ENCODE data around the gene STKLD1.
A peak's percentile ranks its signal among the peaks of the same experiment; 100 is the strongest.
"Not testable (repeated sequence)": the region's sequence is repeated elsewhere in the genome, so short reads cannot be mapped to it uniquely, and the experiment has no call there.

STKLD1 gene

DNA sequence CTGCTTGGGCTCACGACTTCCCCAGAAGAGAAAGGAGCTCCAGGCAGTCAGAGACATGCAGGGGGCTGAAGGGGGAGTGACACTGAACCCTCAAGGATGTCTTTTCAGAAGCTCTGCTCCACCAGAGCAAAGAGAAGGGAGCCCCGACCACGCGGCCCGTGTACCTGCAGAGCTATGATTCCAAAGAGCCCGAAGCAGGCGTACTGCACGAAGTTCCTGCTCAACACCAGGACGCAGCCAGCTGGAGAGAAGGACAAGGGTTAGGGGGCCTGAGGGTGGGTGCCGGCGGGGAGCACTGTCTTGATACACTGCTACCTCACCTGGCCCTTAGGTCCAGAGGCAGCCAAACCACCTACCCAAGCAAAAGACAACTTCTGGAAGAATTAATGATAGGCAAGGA is 9.7 kb upstream of the STKLD1 start:
- DNase-seq = no peak

DNA sequence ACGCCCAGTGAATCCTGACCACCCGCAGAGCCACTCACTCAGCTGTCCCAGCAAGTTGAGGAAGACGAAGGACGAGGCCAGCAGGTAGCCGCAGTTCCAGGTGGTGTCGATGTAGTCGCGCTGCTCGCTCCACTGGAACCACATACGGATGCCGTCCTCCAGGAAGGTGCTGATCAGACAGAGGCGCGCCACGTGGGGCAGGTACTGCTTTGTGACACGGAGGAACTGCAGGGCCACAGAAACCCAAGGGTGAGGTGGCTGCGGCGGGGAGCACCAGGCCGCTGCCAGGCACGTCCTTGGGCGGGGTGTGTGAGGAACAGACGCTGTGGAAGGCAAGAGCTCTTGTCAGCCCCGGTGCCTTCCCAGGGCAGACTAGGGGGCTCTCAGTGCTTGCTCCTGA is 8.9 kb upstream of the STKLD1 start:
- no peak for DNase-seq

DNA sequence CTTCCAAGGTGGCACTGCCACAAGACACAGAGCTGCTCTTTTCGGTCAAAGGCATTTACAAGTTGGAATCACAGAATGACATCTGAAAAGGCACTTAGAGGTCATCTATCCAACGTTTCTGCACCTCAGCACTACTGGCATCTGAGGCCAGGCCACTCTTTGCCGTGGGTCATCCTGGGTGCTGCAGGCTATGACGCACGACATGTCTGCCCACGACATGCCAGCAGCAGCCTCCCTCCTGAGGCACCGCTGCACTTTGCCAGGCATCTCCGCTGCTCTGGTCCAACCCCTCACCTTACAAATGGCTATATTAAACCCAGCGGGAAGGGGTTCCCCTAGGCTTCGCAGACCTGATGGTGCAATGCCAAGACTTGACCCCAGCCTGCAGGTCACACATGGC is 8.4 kb upstream of the STKLD1 start:
- DNase-seq = no peak

DNA sequence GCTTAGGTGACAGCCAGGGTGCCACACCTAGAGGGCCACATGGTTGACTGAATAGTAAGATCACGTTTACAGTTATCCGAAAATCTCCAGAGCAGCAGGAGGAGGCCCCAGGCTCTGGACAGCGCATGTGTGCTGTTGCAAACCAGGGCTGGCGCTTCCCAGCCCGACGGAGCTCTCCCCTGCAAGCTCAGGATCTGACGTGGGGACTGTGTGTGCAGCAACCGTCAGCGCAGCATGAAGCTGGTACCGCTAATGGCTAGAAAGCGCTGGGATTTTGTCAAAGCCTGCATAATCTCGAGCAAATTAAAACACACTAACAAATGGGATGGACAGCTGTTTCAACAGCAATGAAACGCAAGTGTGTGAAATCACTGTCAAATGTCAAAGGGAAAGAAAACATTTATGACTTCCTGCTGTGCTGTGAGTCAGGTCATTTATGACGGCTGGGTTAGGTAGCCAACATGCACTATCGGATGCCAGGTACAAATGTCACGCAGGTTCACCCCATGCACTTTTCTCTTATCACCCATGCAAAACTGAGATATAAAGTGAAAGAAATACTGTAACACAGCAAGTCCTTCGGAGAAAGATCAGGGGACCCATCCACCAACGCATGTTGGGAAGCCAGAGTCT is 7.8 kb upstream of the STKLD1 start:
- DNase-seq = peak in 1 of 3 donors; percentile 10

DNA sequence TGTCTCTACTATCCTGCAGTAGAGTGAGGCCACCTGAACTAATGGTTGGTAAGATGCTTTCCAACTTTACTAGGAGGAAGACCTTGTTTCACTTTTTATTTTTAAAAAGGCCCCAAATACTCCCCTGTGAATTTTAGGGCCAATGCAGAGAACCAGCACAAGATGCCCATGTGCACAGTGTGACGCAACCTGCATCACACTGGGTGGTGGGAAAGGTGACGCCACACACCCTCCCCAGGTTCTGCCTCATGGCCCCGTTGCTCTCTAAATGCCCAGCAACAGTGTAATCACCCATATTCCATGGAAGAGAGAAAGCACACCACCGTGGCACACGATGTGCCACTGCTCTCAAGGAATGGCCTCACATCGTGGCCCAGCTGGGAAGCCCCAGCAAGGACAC is 6.7 kb upstream of the STKLD1 start:
- peak in 1 of 3 donors; percentile 16 for DNase-seq

DNA sequence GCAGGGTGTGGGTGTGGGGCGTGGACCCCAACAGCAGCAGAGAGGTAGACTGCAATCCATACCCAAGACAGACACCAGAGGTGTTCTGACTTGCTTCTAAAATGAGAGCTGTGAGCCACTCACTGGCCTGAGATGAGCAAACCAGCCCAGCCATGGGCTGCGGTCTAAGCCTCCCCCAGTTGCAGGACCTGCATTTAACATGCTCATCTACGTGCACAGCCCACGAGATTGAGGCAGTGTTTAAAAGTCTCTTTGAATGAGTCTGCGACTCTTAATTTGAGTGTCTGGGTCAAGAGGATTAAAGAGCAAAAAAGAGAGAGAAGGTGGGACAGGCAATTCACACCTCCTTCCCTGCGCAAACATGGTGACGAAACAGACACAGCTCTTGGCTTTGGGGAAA is 6.2 kb upstream of the STKLD1 start:
- DNase-seq = no peak

DNA sequence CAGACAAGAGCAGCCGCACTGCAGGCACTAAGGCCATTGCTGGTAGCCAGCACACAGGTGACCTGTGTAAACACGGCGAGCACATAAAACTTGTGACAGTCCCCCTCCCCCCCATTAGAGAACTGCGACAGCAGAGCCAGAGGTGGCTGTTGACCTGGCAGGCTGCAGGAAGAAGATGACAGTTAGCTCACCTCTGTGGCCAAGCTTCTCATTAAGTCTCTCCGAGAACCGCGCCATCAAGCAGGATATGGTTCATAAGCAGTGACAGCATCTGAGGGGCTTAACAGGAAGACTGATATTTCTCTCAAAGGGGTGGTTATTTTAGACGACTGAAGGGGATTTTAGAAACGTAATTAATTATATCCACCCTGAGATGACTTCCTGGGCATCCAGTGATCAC is 5.5 kb upstream of the STKLD1 start:
- no peak for DNase-seq

DNA sequence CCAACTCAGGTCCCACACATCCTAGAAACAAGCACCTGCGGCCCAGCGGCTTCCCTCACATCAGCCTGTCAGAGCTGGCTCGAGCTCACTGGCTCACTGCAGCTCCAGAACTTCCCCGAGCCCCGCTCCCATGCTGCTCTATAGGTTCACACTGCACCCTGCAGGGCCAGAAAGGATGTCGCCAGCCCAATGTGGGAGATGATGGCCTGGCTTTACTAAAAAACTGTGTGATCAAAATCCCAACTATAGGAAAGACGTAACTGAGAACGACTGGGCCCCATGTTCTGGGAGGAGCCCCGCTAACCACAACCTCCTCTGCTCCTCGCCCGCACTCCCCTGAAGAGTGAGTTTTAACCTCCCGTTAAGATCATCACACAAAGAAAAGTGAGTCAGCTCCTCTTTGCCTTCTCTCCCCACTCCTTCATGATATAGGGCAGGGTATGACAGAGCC is 4.9 kb upstream of the STKLD1 start:
- DNase-seq = peak; percentile 18 to 45 (median 31)

DNA sequence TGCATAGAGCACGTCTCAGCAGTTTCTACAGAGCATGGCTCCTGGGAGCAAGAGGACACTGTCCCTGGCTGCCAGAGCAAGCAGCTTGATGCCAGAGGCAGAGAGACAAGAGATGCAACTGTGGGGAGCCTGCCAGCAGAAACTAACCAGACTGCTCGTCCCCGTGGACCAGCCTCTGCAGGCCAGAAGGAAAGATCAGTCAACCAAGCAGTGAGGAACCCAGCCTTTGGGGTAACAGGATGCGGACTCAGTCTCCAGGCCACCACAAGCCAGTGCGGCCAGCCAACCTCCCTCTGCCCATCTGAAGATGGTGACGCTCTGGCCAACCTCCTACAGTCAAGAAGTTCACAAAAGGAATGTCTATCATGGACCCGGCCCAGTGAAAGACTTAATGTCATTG is 4.0 kb upstream of the STKLD1 start:
- DNase-seq = peak in 1 of 3 donors; percentile 10

DNA sequence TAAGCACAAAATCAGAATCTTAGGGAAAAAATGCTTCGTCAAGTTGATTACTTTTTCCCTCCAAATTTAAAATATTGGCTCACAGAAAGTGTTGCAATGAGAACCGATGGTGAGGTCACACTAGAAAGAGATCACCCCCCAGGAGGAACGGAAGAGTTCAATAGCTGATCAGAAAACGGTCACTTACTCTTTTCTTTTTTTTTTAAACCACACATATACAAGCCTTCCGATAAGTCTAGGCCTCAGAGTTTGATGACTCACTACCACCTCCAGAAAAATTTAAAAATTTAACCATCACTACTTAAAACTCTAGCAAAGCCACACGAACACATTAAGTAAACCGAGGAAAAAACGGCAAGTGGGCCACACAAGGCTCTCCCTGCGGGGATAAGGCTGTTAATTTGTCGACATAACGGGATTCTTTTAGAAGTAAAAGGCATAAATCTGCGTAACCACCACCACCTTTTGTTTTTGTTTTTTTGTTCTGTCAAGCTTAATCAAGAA is 1.5 kb upstream of the STKLD1 start:
- DNase-seq = peak; percentile 41 to 76 (median 75)

DNA sequence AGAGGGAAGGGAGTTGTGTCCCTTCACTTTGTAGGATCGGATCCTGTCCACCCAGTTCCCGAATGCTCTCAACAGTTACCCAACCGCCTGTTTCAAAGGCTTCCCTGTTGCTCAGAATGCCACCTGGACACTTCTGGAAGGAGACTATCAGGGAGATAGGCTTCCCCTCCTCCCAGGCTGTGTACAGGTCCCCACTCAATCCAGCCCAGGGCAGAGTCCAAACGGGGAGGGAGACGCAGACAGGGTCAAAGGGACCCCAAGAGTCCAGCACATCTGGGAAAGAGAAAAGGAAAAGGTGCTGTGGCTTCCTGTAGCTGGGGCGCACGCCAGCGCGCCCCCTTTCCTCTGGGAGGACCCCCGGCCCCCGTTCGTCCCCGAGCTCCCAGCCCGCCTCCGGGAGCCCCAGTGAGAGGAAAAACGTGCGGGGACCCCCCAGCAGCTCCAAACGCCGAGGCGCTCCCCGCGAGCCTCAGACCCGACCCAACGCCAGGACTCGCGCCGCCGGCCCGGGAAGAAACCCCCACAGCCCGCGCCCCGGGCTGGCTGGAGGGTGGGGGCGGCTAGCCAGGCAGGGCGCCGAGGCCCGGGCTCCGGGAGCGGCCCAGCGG is 946 bp upstream of the STKLD1 start:
- DNase-seq = peak; percentile 38 to 58 (median 50)

DNA sequence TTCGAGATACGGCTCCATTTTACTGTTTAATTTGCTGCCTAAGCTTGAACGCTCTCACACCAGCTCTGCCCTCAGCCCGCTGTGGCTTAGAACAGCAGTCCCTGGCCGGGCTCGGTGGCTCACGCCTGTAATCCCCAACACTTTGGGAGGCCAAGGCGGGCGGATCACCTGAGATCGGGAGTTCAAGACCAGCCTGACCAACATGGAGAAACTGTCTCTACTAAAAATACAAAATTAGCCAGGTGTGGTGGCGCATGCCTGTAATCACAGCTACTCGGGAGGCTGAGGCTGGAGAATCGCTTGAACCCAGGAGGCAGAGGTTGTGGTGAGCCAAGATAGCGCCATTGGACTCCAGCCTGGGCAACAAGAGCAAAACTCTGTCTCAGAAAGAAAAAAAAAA is 1.1 kb downstream of the STKLD1 start:
- not testable (repeated sequence) for DNase-seq

DNA sequence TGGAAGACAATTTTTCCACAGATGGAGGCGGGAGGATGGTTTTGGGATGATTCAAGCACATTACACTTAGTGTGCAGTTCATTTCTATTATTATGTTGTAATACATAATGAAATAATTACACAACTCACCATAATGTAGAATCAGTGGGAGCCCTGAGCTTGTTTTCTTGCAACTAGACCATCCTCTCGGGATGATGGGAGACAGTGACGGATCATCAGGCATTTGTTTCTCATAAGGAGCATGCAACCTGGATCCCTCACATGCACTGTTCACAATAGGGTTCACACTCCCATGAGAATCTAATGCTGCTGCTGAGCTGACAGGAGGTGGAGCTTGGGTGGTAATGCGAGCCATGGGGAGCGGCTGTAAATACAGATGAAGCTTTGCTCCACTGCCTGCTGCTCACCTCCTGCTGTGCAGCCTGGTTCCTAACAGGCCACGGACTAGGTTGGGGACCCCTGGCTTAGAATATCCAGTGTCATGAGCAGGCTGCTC is 1.6 kb downstream of the STKLD1 start:
- no peak for DNase-seq

DNA sequence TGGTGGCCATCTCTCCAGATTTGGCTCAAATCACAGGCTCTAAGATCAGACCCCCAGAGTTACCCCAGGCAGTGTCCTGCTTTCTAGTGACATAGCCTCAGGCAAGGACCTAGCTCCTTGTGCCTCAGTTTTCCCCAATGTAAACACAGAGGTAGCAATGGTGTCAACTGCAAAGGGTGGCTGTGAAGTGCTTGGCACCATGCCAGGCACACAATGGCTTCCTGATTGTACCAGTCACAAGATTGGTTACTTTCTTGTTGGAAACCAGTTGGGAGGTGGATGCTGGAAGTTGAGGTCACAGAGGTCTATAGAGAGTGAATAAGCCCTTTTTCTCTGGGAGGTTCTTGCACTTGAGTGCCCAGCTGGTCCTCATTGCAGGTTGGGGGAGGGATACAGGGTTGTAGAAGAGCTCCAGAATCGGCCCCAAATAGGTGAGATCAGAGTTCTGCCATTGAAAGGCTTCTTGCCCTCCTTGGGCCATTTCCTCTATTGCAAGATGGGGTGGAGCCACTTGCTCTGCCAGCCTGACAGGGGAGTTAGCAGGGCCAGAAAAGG is 2.3 kb downstream of the STKLD1 start:
- DNase-seq = no peak

DNA sequence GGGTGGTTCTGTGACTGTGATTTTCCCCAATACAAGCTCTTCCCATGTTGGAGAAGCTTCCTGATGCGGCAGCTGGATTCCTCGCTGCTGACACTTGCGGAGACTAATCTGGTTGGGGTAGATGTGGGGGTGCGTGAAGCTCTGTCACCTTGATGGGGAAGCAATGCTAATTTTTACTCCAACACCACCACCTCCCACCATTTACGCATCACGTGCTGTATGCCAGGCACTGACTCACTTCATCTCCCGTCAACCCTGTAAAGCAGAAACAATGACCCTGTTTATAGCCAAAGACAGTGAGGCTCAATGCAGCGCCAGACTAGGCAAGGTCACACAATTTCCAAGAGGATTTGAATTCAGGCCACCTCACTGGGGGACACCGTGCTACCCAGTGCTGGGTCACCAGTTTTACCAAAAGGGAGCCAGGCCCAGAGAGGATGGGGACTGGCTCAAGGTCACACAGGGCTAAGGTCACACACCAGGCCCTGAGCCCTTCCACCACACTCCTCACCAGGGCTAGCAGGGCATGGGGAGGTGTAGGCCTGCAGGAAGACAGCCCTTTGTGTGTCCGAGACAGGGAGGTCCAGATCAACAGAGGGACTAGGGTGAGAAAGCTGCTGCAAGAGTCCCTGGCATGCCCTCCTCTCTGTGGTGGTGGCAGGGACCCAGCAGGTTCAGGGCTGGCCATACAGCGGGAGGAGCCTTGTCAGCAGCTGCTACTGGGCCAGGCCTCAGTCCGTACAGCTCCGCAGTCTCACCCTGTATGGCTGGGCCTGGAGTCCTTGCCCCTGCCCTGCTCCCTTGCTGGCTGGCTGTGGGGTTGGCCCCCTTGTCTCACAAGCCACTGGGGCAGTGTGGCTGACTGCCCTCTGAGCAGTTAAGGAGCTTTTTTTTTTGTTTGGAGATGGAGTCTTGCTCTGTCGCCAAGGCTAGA is 3.3 kb downstream of the STKLD1 start:
- no peak for DNase-seq

DNA sequence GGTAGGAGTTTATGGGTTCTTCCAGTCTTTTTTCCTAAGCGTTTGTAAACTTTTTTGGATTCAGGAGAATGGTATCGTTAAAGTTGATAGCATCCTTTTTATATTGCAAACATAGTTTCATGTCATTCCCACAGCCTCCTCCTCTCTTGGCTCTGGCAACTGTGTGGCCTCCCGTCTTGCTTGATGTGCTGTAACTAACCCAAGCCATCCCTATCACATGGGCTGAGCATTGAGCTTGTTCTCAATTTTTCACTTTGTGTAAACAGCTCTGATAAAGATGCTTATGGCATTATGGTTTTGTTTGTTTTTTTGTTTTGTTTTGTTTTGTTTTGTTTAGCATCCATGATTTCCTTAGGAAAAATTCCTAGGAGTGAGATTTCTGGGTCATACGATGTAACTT is 4.6 kb downstream of the STKLD1 start:
- DNase-seq = no peak

DNA sequence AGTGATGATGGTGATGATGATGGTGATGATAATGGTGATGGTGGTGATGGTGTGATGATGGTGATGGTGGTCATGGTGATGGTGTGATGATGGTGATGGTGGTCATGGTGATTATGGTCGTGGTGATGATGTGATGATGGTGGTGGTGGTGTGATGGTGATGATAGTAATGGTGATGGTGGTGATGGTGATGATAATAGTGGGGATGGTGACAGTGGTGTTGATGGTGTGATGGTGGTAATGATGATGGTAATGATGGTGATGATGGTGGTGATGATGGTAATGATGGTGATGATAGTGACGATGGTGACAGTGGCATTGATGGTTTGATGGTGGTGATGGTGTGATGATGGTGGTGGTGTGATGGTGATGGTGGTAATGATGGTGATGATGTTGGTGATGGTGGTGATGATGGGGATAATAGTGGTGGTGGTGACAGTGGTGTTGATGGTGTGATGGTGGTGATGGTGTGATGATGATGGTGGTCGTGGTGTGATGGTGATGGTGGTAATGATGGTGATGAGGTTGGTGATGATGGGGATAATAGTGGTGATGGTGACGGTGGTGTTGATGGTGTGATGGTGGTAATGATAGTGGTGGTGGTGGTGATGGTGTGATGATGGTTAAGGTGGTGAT is 6.5 kb downstream of the STKLD1 start:
- no peak for DNase-seq

DNA sequence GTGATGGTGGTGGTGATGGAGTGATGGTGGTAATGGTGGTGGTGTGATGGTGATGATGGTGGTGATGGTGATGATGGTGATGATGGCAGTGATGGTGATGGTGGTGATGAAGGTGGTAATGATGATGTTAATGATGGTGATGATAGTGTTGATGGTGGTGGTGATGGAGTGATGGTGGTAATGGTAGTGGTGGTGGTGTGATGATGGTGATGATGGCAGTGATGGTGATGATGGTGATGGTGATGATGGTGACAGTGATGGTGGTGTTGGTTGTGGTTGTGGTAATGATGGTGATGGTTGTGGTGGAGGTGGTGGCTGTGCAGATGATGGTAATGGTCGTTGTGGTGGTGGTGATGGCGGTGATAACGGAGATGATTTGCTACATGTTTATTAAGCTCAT is 7.3 kb downstream of the STKLD1 start:
- no peak for DNase-seq

DNA sequence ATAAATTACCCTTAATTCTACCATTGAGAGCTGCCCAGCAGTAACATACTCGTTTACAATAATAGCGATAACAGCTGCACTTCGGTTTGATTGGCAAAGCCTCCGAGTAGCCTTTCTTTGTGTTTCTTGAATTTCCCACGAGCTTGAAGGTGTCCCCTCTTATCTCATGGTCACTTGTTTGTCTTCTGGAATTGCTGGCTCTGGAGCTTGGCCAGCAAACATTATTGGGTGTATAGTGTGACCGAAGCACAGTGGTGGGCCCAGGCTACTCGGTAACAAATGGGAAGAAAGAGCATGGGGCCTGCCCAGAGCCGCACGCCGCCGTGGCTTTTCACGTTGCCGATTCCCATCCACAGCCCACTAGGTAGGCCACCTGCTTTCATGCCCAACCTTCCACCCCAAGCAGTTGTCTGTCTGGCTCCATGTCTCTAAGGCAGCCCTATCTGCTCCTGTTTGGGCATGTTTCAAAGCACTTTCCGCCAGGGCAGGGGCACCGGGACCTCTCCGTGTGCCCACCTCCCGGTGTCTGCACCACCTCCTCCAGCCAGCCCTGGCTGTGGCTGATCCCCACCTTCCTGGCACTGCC is 8.7 kb downstream of the STKLD1 start:
- no peak for DNase-seq

DNA sequence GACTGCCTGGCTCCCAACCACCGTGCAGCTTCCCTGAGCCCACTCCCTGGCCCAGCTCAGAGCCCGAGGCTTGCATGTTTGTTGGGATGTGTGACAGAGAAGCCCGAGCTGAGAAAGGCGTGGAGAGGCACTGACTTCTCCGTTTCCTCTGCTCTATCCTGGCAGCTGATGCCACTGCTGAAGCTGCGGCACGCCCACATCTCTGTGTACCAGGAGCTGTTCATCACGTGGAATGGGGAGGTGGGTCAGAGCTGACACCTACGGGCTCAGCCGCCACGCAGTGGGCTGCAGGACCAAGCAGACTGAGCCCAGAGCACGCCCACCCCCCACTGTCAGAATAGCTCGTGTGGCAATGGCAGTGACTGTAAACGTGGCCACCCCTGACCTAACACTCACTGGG is 9.3 kb downstream of the STKLD1 start:
- DNase-seq = no peak

DNA sequence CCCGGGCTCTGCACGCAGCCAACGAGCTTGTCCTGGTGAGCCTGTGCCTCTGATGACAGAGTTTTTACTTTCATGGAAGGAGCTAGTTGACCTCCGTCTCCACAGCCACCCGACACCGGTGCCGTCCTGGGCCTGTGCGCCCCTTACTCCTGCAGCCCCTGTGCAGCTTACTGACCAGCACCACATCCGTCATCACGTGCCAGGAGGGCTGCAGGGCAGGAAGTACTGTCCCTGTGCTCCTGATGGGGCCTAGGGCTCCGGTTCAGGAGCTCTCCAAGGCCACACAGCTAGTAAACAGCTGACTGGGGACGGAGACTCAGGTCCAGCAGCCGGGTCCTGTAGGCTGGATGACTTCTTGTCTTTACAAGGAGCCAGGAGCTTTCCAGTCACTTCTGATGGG is 10.2 kb downstream of the STKLD1 start:
- DNase-seq = no peak

DNA sequence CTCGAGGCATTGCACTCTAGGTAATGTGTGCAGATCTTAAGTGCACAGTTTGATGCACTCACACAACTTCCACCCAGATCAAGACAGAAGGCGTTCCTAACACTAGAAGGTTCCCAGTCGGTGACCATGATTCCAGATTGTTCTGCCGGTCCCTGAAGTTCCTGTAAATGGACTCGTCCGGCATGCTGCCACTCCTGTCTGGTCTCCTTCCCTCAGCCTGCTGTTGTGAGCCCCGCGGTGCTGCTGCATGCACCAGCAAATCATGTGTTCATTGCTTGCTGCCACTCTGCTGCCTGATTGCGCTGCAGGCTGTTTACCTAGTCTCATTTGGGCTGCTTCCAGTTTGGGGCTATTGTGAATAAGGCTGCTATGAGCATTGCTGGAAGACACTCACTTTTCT is 11.5 kb downstream of the STKLD1 start:
- no peak for DNase-seq
